ENCODE data around the gene SNX13. TPM values are rescaled to one million over a fixed set of nuclear protein-coding genes. Genes with fewer than 3 reads are reported as not detected.
A peak's percentile ranks its signal among the peaks of the same experiment; 100 is the strongest.

Gene SNX13
- total and polyA plus RNA-seq, 2 of the 4 experiments (the other 2 are of a cell fraction): 9.0 to 24.9 TPM

DNA sequence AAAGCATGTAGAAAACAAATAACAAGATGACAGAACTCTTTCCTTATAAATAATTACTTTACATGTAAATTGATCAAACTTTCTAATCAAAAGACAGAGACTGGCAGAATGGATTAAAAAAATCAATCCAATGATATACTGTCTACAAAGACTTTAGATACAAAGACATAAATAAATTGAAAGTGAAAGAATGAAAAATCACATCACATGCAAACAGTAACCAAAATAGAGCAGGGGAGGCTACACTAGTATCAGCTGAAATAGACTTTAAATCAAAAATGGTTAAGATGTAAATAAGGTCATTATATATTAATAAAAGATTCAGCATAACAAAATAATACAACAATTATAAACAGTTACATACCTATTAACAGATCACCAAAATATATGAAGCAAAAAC lies 97.3 kb downstream of the SNX13 start:
- Histone ChIP-seq H2BK20ac (ENCODE audit: low read depth, low read length) (no peak overlapping the region), H3K56ac (ENCODE audit: extremely low read depth, insufficient read depth, low read length) (no peak overlapping the region), H2BK5ac (ENCODE audit: low read depth, low read length, poor library complexity, severe bottlenecking) (peak overlapping the region; percentile 54), H3K9ac (ENCODE audit: low read depth, low read length) (no peak overlapping the region), H3K9me3 (ENCODE audit: control insufficient read depth, insufficient read depth, low read length) (no peaks in the 10 kb centered on the region), H2BK15ac (ENCODE audit: low read depth, low read length) (no peak overlapping the region), H4K91ac (ENCODE audit: insufficient read depth, low read depth, low read length) (no peak overlapping the region), H2AK9ac (replicated peaks; ENCODE audit: low read depth, low read length, poor library complexity) (no peak overlapping the region), H2BK120ac (ENCODE audit: low read depth, low read length) (no peak overlapping the region), H3K4me2 (ENCODE audit: low read depth, low read length) (no peak overlapping the region), H3K4me3 (ENCODE audit: insufficient read depth, low read depth, low read length) (no peak overlapping the region), H3K4ac (ENCODE audit: low read depth, low read length) (no peak overlapping the region), H3K36me3 (ENCODE audit: control insufficient read depth, insufficient read depth, low read length) (peaks cover 8% of the 10 kb centered on the region), H4K8ac (ENCODE audit: low read depth in 2 of 2, low read length in 2 of 2) (no peak overlapping the region), H3K27ac (ENCODE audit: insufficient read depth, low read length) (no peak overlapping the region), H4K20me1 (ENCODE audit: insufficient read depth, low read length) (no peaks in the 10 kb centered on the region), H4K5ac (ENCODE audit: low read depth, low read length) (no peak overlapping the region), H2AK5ac (ENCODE audit: low read depth, low read length) (no peak overlapping the region), H3K4me1 (ENCODE audit: control insufficient read depth, insufficient read depth, low read length) (no peaks in the 10 kb centered on the region), H3K14ac (replicated peaks; ENCODE audit: low read depth, low read length) (no peak overlapping the region), H2AFZ (replicated peaks; ENCODE audit: low read length, poor library complexity) (no peak overlapping the region), H3K18ac (ENCODE audit: low read depth, low read length) (no peak overlapping the region), H3K23ac (ENCODE audit: low read depth, low read length) (no peak overlapping the region), H3K79me1 (ENCODE audit: low read depth in 1 of 2, low read length in 2 of 2) (peaks cover 0 to 17% of the 10 kb centered on the region in 2 experiments; a peak in 2 of 4 replicates), H3K27me3 (ENCODE audit: control insufficient read depth, insufficient read depth, low read length) (no peaks in the 10 kb centered on the region), H3K9me1 (ENCODE audit: insufficient read depth, low read length) (no peaks in the 10 kb centered on the region)
- POLR2A ChIA-PET (ENCODE audit: unreplicated experiment): no interaction called here
- BruUV-seq (replicated peaks): no TSS peak
- ATAC-seq (ENCODE audit: low read depth) (no peak), DNase-seq (no peak)
- dilution Hi-C loops (cut with HindIII; ENCODE audit: low sequenced_read_pairs, unreplicated experiment): no loop called here
- intact Hi-C loops (cut with micrococcal nuclease): no loop called here
- CTCF ChIA-PET: interaction anchor here (0.7 kb wide), 1 partner anchor 823 kb away, joined by 4 read pairs; no protein-coding TSS in a partner anchor
- in situ Hi-C loops (cut with MboI; ENCODE audit: low sequenced_read_pairs): no loop called here
- TF ChIP-seq CHD1 (IDR thresholded peaks at IDR 0.05; ENCODE audit: low read depth, low read length): no peak
- no peak for TF ChIP-seq CEBPB (IDR thresholded peaks at IDR 0.05; ENCODE audit: low read depth, low read length)
- TF ChIP-seq POLR2A (IDR thresholded peaks at IDR 0.05; ENCODE audit: low read depth, low read length): no peak
- TF ChIP-seq, protein P1, sequence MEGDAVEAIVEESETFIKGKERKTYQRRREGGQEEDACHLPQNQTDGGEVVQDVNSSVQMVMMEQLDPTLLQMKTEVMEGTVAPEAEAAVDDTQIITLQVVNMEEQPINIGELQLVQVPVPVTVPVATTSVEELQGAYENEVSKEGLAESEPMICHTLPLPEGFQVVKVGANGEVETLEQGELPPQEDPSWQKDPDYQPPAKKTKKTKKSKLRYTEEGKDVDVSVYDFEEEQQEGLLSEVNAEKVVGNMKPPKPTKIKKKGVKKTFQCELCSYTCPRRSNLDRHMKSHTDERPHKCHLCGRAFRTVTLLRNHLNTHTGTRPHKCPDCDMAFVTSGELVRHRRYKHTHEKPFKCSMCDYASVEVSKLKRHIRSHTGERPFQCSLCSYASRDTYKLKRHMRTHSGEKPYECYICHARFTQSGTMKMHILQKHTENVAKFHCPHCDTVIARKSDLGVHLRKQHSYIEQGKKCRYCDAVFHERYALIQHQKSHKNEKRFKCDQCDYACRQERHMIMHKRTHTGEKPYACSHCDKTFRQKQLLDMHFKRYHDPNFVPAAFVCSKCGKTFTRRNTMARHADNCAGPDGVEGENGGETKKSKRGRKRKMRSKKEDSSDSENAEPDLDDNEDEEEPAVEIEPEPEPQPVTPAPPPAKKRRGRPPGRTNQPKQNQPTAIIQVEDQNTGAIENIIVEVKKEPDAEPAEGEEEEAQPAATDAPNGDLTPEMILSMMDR (conservative IDR thresholded peaks at IDR 0.05; ENCODE audit: low read depth, low read length): no peak
- no peak for TF ChIP-seq RCOR1 (IDR thresholded peaks at IDR 0.05; ENCODE audit: insufficient replicate concordance, low read length)
